Neural cell (in vitro differentiated cells): Measurements from ENCODE around the gene CD72.

Source experiments
- CTCF ChIP-seq: fragments of 450-650 bp; IDR thresholded peaks from 2 replicates; pipeline ENCODE4 v1.5.1; 2014; ENCODE audit warnings: antibody characterized with exemption, mild to moderate bottlenecking, moderate library complexity; ENCODE audit not compliant: poor library complexity, severe bottlenecking
- EZH2 ChIP-seq: fragments of 200-600, 300-800 bp; shearing (Covaris generic), sonication (generic); IDR thresholded peaks from 2 replicates; pipeline ENCODE4 v1.6.1; 2014; ENCODE audit warnings: antibody characterized with exemption, low read length, borderline replicate concordance, mild to moderate bottlenecking; ENCODE audit not compliant: insufficient read depth, poor library complexity, severe bottlenecking
- POLR2AphosphoS5 ChIP-seq: IDR thresholded peaks from 2 replicates; pipeline ENCODE4 v1.6.1; 2012
- REST ChIP-seq: IDR thresholded peaks from 2 replicates; pipeline ENCODE4 v1.6.1; 2012; ENCODE audit warnings: borderline replicate concordance
- SMC3 ChIP-seq: fragments of 450-650 bp; conservative IDR thresholded peaks from 2 replicates; pipeline ENCODE4 v1.6.1; 2014; ENCODE audit warnings: antibody characterized with exemption, mild to moderate bottlenecking, moderate library complexity; ENCODE audit not compliant: poor library complexity
- TAF1 ChIP-seq: IDR thresholded peaks from 2 replicates; pipeline ENCODE4 v1.6.1; 2012; ENCODE audit warnings: low read depth

- TF ChIP-seq CTCF (no peak), TAF1 (no peak), POLR2AphosphoS5 (no peak), REST (no peak), EZH2 (no peak), SMC3 (no peak)
These were observed 51.8 kb downstream of the CD72 start for GRCh38 chr9:35566417-35566816.
